Measurements from ENCODE around the gene ADGRA3.

- no peak for TF ChIP-seq EZH2 (IDR thresholded peaks at IDR 0.05; ENCODE audit: borderline replicate concordance, insufficient read depth, low read length, poor library complexity, severe bottlenecking)
- no peak for TF ChIP-seq REST (IDR thresholded peaks at IDR 0.05; ENCODE audit: borderline replicate concordance)
- TF ChIP-seq POLR2AphosphoS5 (IDR thresholded peaks at IDR 0.05) = no peak
- TF ChIP-seq CTCF (IDR thresholded peaks at IDR 0.05; ENCODE audit: poor library complexity, severe bottlenecking) = no peak
- TF ChIP-seq TAF1 (IDR thresholded peaks at IDR 0.05; ENCODE audit: low read depth) = no peak
- no peak for TF ChIP-seq EP300 (conservative IDR thresholded peaks at IDR 0.05; ENCODE audit: poor library complexity, severe bottlenecking)
Measured at GRCh38 chr4:22444813-22445212, 71.1 kb downstream of the ADGRA3 start.
